ENCODE data around the gene MED20.
"Not testable (repeated sequence)": the region's sequence is repeated elsewhere in the genome, so short reads cannot be mapped to it uniquely, and the experiment has no call there.

MED20 gene

GRCh38 chr6:41920921-41921711, at the start of gene MED20, which contains the start of gene BYSL:
Gene MED20, minus strand, starts transcription at chr6:41921139. Its CDS starts 121 bp downstream, at chr6:41921018.
Gene BYSL, plus strand, starts transcription at chr6:41921499. Its CDS starts 64 bp downstream, at chr6:41921563.
- peak; percentile 97 for DNase-seq

GRCh38 chr6:41970436-41970846, 49.5 kb upstream of the MED20 start:
- DNase-seq: peak; percentile 98

GRCh38 chr6:41967312-41968287, 46.7 kb upstream of the MED20 start:
- DNase-seq: no peak

- no peak for DNase-seq
Measured at GRCh38 chr6:41966961-41967311, 46.0 kb upstream of the MED20 start.

- DNase-seq: no peak
Measured at GRCh38 chr6:41966214-41966920, 45.4 kb upstream of the MED20 start.

GRCh38 chr6:41965429-41966213, 44.7 kb upstream of the MED20 start:
- DNase-seq: no peak

GRCh38 chr6:41964201-41964887, 43.4 kb upstream of the MED20 start:
- no peak for DNase-seq

- DNase-seq: no peak
Measured at GRCh38 chr6:41963371-41963770, 42.4 kb upstream of the MED20 start.

- no peak for DNase-seq
Measured at GRCh38 chr6:41960028-41960427, 39.1 kb upstream of the MED20 start.

- no peak for DNase-seq
Measured at GRCh38 chr6:41958022-41958856, 37.3 kb upstream of the MED20 start.

GRCh38 chr6:41957117-41957516, 36.2 kb upstream of the MED20 start:
- no peak for DNase-seq

GRCh38 chr6:41955412-41955811, 34.5 kb upstream of the MED20 start:
- no peak for DNase-seq

GRCh38 chr6:41954668-41955067, 33.7 kb upstream of the MED20 start:
- no peak for DNase-seq

GRCh38 chr6:41947581-41948220, 26.8 kb upstream of the MED20 start:
- DNase-seq: no peak

- no peak for DNase-seq
Measured at GRCh38 chr6:41943456-41943855, 22.5 kb upstream of the MED20 start.

- DNase-seq: not testable (repeated sequence)
Measured at GRCh38 chr6:41942882-41943281, 21.9 kb upstream of the MED20 start.

- DNase-seq: no peak
Measured at GRCh38 chr6:41942067-41942851, 21.3 kb upstream of the MED20 start.

GRCh38 chr6:41941280-41942066, 20.5 kb upstream of the MED20 start, which contains the start of gene CCND3:
Gene CCND3, minus strand, starts transcription at chr6:41941808. Its CDS starts 159 bp downstream, at chr6:41941649.
- peak; percentile 92 for DNase-seq

Data from MV-4-11 (cell line).